GM12801 (cell line): ENCODE measurements around the gene ZNF555.

Experiments
- CTCF ChIP-seq: IDR thresholded peaks from one replicate; pipeline ENCODE4 v1.5.1; 2011; ENCODE audit warnings: control low read depth; ENCODE audit not compliant: insufficient read length; ENCODE audit errors: extremely low read depth

ZNF555 gene

DNA sequence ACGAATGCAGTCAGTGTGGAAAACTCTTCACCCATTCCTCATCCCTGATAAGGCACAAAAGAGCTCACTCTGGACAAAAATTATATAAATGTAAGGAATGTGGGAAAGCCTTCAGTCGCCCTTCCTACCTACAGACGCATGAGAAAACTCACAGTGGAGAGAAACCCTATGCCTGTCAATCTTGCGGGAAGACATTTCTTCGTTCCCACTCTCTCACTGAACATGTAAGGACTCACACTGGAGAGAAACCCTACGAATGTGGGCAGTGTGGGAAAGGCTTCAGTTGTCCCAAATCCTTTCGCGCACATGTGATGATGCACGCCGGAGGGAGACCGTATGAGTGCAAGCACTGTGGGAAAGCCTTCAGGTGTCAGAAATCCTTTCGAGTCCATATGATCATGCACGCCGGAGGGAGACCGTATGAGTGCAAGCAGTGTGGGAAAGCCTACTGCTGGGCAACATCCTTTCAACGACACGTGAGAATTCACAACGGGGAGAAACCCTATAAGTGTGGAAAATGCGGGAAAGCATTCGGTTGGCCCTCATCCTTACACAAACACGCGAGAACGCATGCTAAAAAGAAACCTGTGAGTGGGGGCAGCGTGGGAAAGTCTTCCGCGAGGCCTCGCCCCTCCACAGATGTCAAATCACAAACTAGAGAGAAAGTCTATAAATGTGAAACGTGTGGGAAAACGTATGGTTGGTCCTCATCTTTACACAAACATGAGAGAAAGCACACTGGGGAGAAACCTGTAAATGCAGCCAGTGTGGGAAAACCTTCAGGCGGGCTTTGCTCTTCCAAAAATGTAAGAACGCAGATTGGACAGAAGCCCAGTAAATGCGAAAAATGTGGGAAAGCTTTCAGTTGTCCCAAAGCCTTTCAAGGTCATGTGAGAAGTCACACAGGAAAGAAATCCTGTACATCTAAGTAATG lies 36.4 kb downstream of the ZNF555 start:
- TF ChIP-seq CTCF: no peak

DNA sequence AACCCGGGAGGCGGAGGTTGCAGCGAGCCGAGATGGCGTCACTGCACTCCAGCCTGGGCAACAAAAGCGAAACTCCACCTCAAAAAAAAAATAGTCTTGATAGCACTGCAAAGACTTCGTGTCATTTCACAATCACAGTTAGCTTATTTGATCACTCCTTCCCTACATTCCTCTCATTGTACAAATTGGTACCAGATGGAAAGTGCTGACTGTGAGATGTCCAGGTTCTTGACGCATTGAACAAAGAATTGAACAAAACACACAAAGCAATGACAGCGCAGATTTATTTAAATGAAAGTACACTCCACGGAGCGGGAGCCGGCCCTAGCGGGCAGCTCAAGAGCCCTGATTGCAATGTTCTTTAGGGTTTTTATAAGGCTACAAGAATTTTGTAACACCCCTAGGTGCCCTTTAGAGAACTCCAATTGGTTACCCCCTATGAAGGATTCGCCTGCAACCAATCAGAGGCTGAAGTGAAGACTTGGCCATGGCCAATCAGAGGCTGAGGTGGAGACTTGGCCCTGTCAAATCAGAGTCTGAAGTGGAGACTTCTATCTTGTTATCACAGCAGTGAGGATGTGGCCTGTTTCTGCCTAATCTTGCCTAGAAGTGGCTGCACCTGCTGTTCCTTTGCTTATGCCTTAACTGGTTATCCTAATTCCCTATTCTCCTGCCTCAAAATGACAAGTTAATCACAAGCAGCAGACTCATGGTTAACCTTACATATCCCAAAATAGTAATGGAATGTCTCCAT lies 42.6 kb downstream of the ZNF555 start:
- TF ChIP-seq CTCF: no peak

- TF ChIP-seq CTCF: no peak
Measured at GRCh38 chr19:2885736-2886135, 44.5 kb downstream of the ZNF555 start.

DNA sequence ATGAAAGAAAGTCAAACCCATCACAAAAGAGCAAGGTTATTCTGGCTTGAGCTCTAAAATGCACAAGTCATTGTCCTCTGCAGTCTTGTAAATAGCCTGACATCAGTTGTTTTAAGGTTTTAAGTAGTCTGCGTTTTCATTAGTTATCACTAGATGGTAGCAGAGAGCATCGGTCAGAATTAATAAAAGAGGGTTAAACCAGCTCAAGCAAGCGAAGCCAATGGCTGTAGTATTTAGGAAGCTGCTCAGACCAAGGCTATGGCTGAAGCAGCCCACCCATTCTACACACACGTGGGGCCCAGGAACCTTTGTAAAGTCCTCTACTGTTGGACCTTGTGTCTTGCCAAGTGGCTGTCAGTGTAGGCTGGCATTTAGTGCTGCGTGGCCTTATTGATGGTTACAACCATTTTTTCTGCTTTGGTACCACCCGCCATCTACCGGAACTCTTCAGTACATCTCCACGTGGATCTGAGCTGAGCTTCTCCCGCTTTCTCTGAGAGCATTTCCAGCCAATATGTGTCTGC lies 46.2 kb downstream of the ZNF555 start:
- no peak for TF ChIP-seq CTCF

DNA sequence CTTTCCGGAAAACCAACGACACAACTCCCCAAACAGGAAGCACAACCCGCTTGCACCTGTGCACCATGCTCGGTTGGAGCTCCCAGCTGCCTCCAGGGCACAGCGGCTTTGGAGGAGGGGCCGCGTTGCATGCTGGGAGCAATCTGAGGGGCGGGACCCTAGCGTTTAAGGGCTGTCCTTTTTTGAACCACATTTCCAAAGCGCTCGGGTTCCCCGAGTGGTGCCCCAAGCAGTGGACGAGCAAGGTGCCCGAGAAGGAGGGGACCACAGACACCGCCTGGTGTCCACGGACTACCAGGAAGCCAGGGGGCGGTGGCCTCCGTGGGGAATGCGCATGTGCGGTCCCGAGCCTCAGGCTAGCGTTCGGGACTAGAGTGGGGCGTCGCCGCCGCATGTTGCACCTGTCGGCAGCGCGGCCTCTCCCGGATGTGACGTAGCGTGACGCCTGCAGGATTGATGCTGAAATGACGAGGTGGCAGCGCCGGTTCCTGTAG lies 47.5 kb downstream of the ZNF555 start:
- no peak for TF ChIP-seq CTCF

- TF ChIP-seq CTCF: no peak
Measured at GRCh38 chr19:2896694-2897093, 55.4 kb downstream of the ZNF555 start.
